ENCODE results near the gene NAA80. TPM values are rescaled to one million over a fixed set of nuclear protein-coding genes. Genes with fewer than 3 reads are reported as not detected.

The NAA80 gene
- polyA plus RNA-seq, 2 donors: 6.9 to 11.2 TPM

- Histone ChIP-seq H3K27me3 (ENCODE audit: control insufficient read depth in 1 of 2, insufficient read depth in 2 of 2, low read length in 2 of 2) (no peaks in the 10 kb centered on the region), H3K9me3 (ENCODE audit: control insufficient read depth in 2 of 2, insufficient read depth in 1 of 2, low read depth in 1 of 2, low read length in 1 of 2) (no peaks in the 10 kb centered on the region), H3K4me3 (ENCODE audit: low read depth in 1 of 2, low read length in 2 of 2) (no peak overlapping the region), H3K4me1 (ENCODE audit: control insufficient read depth in 2 of 2, insufficient read depth in 2 of 2, low read length in 1 of 2) (peaks cover 0 to 30% of the 10 kb centered on the region in 2 donors), H3K36me3 (ENCODE audit: control insufficient read depth in 2 of 2, insufficient read depth in 2 of 2, low read length in 1 of 2) (peaks cover 0 to 17% of the 10 kb centered on the region in 2 donors), H3K27ac (ENCODE audit: low read depth in 2 of 2, low read length in 1 of 2) (peak overlapping the region; percentile 82 to 83)
- WGBS, 2 donors: 56 to 60% methylated on average over 4 of the region's 4 CpGs
Measured at GRCh38 chr3:50323092-50323600, 23.9 kb upstream of the NAA80 start.

DNA sequence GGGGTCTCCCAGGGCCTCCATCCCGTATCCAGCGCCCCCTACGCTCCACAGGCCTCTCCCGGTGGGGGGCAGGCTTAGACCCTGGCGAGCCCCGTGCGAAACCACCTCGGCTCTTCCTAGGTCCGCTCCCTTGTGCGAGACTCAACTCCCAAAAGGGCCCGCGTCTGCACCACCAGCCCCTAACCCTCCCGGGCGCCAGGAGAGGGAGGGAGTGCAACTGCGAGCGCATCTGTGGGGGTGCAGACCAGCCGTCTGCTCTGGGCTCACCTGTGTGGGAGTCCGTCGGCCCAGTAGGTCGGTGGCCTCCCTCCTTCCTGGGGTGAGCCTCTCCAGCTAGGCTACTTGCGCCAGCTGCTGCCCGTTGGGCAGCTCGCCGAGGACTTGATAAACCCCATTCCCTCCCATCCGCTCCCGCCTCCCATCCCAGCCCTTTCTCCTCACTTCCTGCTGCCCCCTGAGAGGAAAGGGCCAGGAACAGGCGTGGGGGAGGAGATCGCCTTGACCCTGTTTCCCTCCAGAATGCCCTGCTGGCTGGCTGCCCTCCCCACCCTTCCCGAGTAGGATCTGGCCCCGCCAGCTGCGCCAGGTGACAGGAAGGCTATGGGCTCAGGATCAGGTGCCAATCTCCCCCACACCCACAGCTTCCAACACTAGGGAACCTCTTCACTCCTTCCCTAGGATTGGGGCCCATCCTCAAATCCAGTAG is 23.3 kb upstream of the NAA80 start, which contains the start of gene HYAL2:
HYAL2 (minus strand) TSS at position 360 of the 706 bp plus-strand sequence. CDS start 2,256 bp downstream, outside the sequence.
- Histone ChIP-seq H3K4me3 (ENCODE audit: low read depth in 1 of 2, low read length in 2 of 2) (peak within 1 kb of the TSS; percentile 67 to 83), H3K27me3 (ENCODE audit: control insufficient read depth in 1 of 2, insufficient read depth in 2 of 2, low read length in 2 of 2) (no peaks in the 10 kb centered on the region), H3K9me3 (ENCODE audit: control insufficient read depth in 2 of 2, insufficient read depth in 1 of 2, low read depth in 1 of 2, low read length in 1 of 2) (no peaks in the 10 kb centered on the region), H3K36me3 (ENCODE audit: control insufficient read depth in 2 of 2, insufficient read depth in 2 of 2, low read length in 1 of 2) (peaks cover 0 to 19% of the 10 kb centered on the region in 2 donors), H3K27ac (ENCODE audit: low read depth in 2 of 2, low read length in 1 of 2) (peak within 1 kb of the TSS; percentile 82 to 89), H3K4me1 (ENCODE audit: control insufficient read depth in 2 of 2, insufficient read depth in 2 of 2, low read length in 1 of 2) (peaks cover 0 to 34% of the 10 kb centered on the region in 2 donors)
- 51 to 57% methylated on average over 28 to 31 of the region's 31 CpGs for WGBS, 2 donors

GRCh38 chr3:50322115-50322385 is 22.8 kb upstream of the NAA80 start:
- no peaks in the 10 kb centered on the region for H3K9me3 ChIP-seq (ENCODE audit: control insufficient read depth in 2 of 2, insufficient read depth in 1 of 2, low read depth in 1 of 2, low read length in 1 of 2)
- peak overlapping the region; percentile 67 to 83 for H3K4me3 ChIP-seq (ENCODE audit: low read depth in 1 of 2, low read length in 2 of 2)
- H3K36me3 ChIP-seq (ENCODE audit: control insufficient read depth in 2 of 2, insufficient read depth in 2 of 2, low read length in 1 of 2): peaks cover 0 to 19% of the 10 kb centered on the region in 2 donors
- 26 to 44% methylated on average over 13 to 14 of the region's 14 CpGs for WGBS, 2 donors
- peak overlapping the region; percentile 82 for H3K27ac ChIP-seq (ENCODE audit: low read depth in 2 of 2, low read length in 1 of 2)
- H3K4me1 ChIP-seq (ENCODE audit: control insufficient read depth in 2 of 2, insufficient read depth in 2 of 2, low read length in 1 of 2): peaks cover 0 to 34% of the 10 kb centered on the region in 2 donors
- H3K27me3 ChIP-seq (ENCODE audit: control insufficient read depth in 1 of 2, insufficient read depth in 2 of 2, low read length in 2 of 2): no peaks in the 10 kb centered on the region

DNA sequence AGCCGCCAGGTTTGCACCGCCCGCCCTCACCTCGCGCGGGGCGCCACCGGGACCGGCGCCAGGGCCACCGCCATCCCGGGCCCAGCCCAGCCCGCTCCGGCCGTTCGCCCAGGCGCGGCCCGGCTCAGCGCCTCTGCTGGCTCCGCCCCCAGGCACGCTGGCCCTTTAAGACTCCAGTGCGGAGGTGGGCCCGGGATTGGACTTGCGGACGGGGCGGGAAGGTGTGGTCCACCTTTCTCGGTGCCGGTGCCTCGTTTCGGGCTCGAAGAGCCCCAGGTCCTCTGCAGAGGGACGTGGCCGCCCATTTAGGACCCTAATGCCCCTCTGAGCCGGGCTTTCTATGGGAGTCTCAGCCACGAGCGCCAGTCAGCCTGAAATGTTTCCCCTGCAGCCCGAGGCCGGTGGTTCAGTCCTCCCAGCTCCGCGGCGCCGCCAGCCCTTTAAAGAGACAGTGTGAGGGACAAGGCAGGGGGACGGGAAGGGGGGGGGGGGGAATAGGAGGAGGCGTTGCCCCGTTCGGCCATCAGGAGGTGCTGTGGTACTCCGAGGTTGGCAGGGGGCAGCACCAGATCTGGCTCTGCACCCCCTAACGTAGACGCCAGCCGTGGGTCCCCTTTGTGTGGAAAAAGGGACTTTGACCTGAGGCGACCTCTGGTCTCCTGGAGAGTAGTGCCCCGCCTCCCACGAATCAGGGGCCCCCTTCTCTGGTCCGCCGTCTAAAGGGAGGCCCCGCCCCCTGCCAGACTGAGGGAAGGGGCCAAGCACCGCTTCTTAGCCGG is 22.3 kb upstream of the NAA80 start:
- peak overlapping the region; percentile 82 to 89 for H3K27ac ChIP-seq (ENCODE audit: low read depth in 2 of 2, low read length in 1 of 2)
- H3K4me3 ChIP-seq (ENCODE audit: low read depth in 1 of 2, low read length in 2 of 2): peak overlapping the region; percentile 67 to 83
- H3K27me3 ChIP-seq (ENCODE audit: control insufficient read depth in 1 of 2, insufficient read depth in 2 of 2, low read length in 2 of 2): no peaks in the 10 kb centered on the region
- 0 to 1% methylated on average over 51 to 59 of the region's 59 CpGs for WGBS, 2 donors
- no peaks in the 10 kb centered on the region for H3K9me3 ChIP-seq (ENCODE audit: control insufficient read depth in 2 of 2, insufficient read depth in 1 of 2, low read depth in 1 of 2, low read length in 1 of 2)
- H3K36me3 ChIP-seq (ENCODE audit: control insufficient read depth in 2 of 2, insufficient read depth in 2 of 2, low read length in 1 of 2): peaks cover 0 to 19% of the 10 kb centered on the region in 2 donors
- peaks cover 0 to 32% of the 10 kb centered on the region in 2 donors for H3K4me1 ChIP-seq (ENCODE audit: control insufficient read depth in 2 of 2, insufficient read depth in 2 of 2, low read length in 1 of 2)

DNA sequence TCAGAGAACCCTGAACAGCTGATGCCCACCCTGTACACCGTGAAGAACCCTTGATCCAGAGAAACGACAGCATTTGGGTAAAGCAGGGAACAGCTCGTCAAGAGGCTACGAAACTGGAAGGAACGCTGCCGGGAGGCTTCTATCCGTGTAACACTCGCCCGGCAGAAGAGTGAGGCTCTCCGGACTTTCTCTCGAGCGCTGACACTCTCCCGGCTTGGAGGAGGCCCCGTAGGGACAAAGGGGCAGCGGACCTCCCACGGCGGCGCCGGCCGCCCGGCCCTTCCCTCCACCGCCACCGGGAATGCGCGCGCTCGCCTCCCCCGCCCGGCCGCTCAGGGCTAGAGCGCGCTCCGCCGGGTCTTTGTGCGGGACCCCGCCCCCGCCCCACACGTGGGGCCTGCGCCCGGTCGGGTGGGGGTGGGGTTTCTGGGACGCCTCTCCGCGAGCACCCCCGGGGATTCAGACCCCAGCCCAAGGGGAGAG is 21.7 kb upstream of the NAA80 start:
- Histone ChIP-seq H3K4me3 (ENCODE audit: low read depth in 1 of 2, low read length in 2 of 2) (peak overlapping the region; percentile 67 to 83), H3K9me3 (ENCODE audit: control insufficient read depth in 2 of 2, insufficient read depth in 1 of 2, low read depth in 1 of 2, low read length in 1 of 2) (no peaks in the 10 kb centered on the region), H3K27me3 (ENCODE audit: control insufficient read depth in 1 of 2, insufficient read depth in 2 of 2, low read length in 2 of 2) (no peaks in the 10 kb centered on the region), H3K27ac (ENCODE audit: low read depth in 2 of 2, low read length in 1 of 2) (peak overlapping the region; percentile 82 to 89), H3K4me1 (ENCODE audit: control insufficient read depth in 2 of 2, insufficient read depth in 2 of 2, low read length in 1 of 2) (peaks cover 0 to 36% of the 10 kb centered on the region in 2 donors), H3K36me3 (ENCODE audit: control insufficient read depth in 2 of 2, insufficient read depth in 2 of 2, low read length in 1 of 2) (peaks cover 0 to 14% of the 10 kb centered on the region in 2 donors)
- 0% methylated on average over 36 to 45 of the region's 45 CpGs for WGBS, 2 donors

- H3K36me3 ChIP-seq (ENCODE audit: control insufficient read depth in 2 of 2, insufficient read depth in 2 of 2, low read length in 1 of 2): peaks cover 0 to 10% of the 10 kb centered on the region in 2 donors
- H3K27ac ChIP-seq (ENCODE audit: low read depth in 2 of 2, low read length in 1 of 2): peak overlapping the region; percentile 82 to 89
- no peaks in the 10 kb centered on the region for H3K27me3 ChIP-seq (ENCODE audit: control insufficient read depth in 1 of 2, insufficient read depth in 2 of 2, low read length in 2 of 2)
- WGBS, 2 donors: 64 to 68% methylated on average over 29 of the region's 29 CpGs
- H3K9me3 ChIP-seq (ENCODE audit: control insufficient read depth in 2 of 2, insufficient read depth in 1 of 2, low read depth in 1 of 2, low read length in 1 of 2): no peaks in the 10 kb centered on the region
- peak overlapping the region; percentile 67 to 83 for H3K4me3 ChIP-seq (ENCODE audit: low read depth in 1 of 2, low read length in 2 of 2)
- peaks cover 0 to 36% of the 10 kb centered on the region in 2 donors for H3K4me1 ChIP-seq (ENCODE audit: control insufficient read depth in 2 of 2, insufficient read depth in 2 of 2, low read length in 1 of 2)
Measured at GRCh38 chr3:50319894-50320625, 20.9 kb upstream of the NAA80 start.

GRCh38 chr3:50319181-50319893 is 20.1 kb upstream of the NAA80 start:
- Histone ChIP-seq H3K4me3 (ENCODE audit: low read depth in 1 of 2, low read length in 2 of 2) (peak overlapping the region in 1 of 2 donors; percentile 67), H3K9me3 (ENCODE audit: control insufficient read depth in 2 of 2, insufficient read depth in 1 of 2, low read depth in 1 of 2, low read length in 1 of 2) (no peaks in the 10 kb centered on the region), H3K36me3 (ENCODE audit: control insufficient read depth in 2 of 2, insufficient read depth in 2 of 2, low read length in 1 of 2) (peaks cover 0 to 10% of the 10 kb centered on the region in 2 donors), H3K27ac (ENCODE audit: low read depth in 2 of 2, low read length in 1 of 2) (peak overlapping the region; percentile 96 to 100), H3K4me1 (ENCODE audit: control insufficient read depth in 2 of 2, insufficient read depth in 2 of 2, low read length in 1 of 2) (peaks cover 0 to 40% of the 10 kb centered on the region in 2 donors), H3K27me3 (ENCODE audit: control insufficient read depth in 1 of 2, insufficient read depth in 2 of 2, low read length in 2 of 2) (no peaks in the 10 kb centered on the region)
- WGBS, 2 donors: 77 to 89% methylated on average over 16 of the region's 16 CpGs

GRCh38 chr3:50318615-50319014 is 19.4 kb upstream of the NAA80 start:
- H3K4me1 ChIP-seq (ENCODE audit: control insufficient read depth in 2 of 2, insufficient read depth in 2 of 2, low read length in 1 of 2): peaks cover 0 to 40% of the 10 kb centered on the region in 2 donors
- no peaks in the 10 kb centered on the region for H3K9me3 ChIP-seq (ENCODE audit: control insufficient read depth in 2 of 2, insufficient read depth in 1 of 2, low read depth in 1 of 2, low read length in 1 of 2)
- peaks cover 0 to 10% of the 10 kb centered on the region in 2 donors for H3K36me3 ChIP-seq (ENCODE audit: control insufficient read depth in 2 of 2, insufficient read depth in 2 of 2, low read length in 1 of 2)
- H3K27me3 ChIP-seq (ENCODE audit: control insufficient read depth in 1 of 2, insufficient read depth in 2 of 2, low read length in 2 of 2): no peaks in the 10 kb centered on the region
- H3K27ac ChIP-seq (ENCODE audit: low read depth in 2 of 2, low read length in 1 of 2): peak overlapping the region; percentile 96 to 100
- WGBS, 2 donors: 73 to 75% methylated on average over 10 of the region's 10 CpGs
- H3K4me3 ChIP-seq (ENCODE audit: low read depth in 1 of 2, low read length in 2 of 2): no peak overlapping the region
